SK-N-MC (cell line): ENCODE measurements around the gene TOR1B.

Source experiments
- FOXP2 ChIP-seq: optimal IDR thresholded peaks from 2 replicates; pipeline ENCODE3; 2011; ENCODE audit warnings: mild to moderate bottlenecking, moderate library complexity; ENCODE audit not compliant: insufficient read depth; ENCODE audit errors: extremely low read length, control extremely low read depth
- POLR2AphosphoS5 ChIP-seq: IDR thresholded peaks from 2 replicates; pipeline ENCODE4 v1.6.1; 2012; ENCODE audit warnings: mild to moderate bottlenecking, low read depth, low read length, borderline replicate concordance

DNA sequence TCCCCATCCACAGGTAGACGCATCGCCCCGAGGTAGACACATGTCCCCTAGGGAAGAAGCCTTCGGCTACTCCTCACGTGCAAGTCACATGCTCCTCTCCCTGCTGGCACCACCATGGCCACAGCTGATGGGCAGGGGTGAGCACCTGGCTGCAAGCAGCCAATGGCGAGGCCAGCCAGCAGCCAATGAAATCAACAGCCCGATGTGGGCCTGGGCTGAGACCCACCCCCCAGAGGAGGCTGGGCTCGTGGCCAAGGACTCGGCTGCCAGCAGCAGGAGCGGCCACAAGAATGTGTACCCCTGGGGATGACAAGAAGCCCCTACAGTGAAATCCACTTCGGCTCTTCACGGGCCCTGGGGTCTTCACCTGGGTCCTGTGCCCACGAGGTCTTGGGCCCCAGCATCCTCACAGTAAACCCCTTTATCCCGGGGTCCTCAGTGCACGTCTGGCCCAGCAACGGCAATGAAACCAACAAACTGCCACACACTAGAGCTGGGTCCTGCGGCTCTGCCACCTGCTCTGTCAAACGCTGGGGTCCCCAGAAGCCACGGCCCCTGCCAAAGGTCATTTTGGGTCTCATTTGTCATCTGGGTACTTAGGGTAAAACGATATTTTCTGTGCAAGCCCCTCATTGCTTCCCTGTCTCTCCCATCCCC is 28.1 kb upstream of the TOR1B start:
- no peak for TF ChIP-seq FOXP2
- no peak for TF ChIP-seq POLR2AphosphoS5
